ENCODE data around the gene C22orf31.

C22orf31 gene

GRCh38 chr22:29080106-29080975 is 18.7 kb upstream of the C22orf31 start:
- no peak for DNase-seq

- no peak for DNase-seq
Measured at GRCh38 chr22:29079218-29079901, 17.7 kb upstream of the C22orf31 start.

GRCh38 chr22:29078869-29079207 is 17.2 kb upstream of the C22orf31 start:
- no peak for DNase-seq

- no peak for DNase-seq
Measured at GRCh38 chr22:29078036-29078868, 16.6 kb upstream of the C22orf31 start.

GRCh38 chr22:29074276-29074772 is 12.7 kb upstream of the C22orf31 start:
- DNase-seq = no peak

GRCh38 chr22:29073618-29074275 is 12.1 kb upstream of the C22orf31 start:
- no peak for DNase-seq

- no peak for DNase-seq
Measured at GRCh38 chr22:29072979-29073617, 11.5 kb upstream of the C22orf31 start, which contains the start of gene KREMEN1. KREMEN1 (plus strand) TSS chr22:29073035; CDS start chr22:29073131, 96 bp downstream.

- peak; percentile 59 for DNase-seq
Measured at GRCh38 chr22:29072193-29072978, 10.8 kb upstream of the C22orf31 start.

- no peak for DNase-seq
Measured at GRCh38 chr22:29071261-29072045, 9.8 kb upstream of the C22orf31 start.

- no peak for DNase-seq
Measured at GRCh38 chr22:29070490-29070889, 8.9 kb upstream of the C22orf31 start.

GRCh38 chr22:29069463-29069862 is 7.8 kb upstream of the C22orf31 start:
- no peak for DNase-seq

- no peak for DNase-seq
Measured at GRCh38 chr22:29065468-29066190, 4.0 kb upstream of the C22orf31 start.

- DNase-seq = no peak
Measured at GRCh38 chr22:29062286-29062821, 723 bp upstream of the C22orf31 start.

- DNase-seq = no peak
Measured at GRCh38 chr22:29060931-29061330, 700 bp downstream of the C22orf31 start.

GRCh38 chr22:29060251-29060869 is 1.3 kb downstream of the C22orf31 start:
- no peak for DNase-seq

GRCh38 chr22:29056472-29056871 is 5.2 kb downstream of the C22orf31 start:
- no peak for DNase-seq

GRCh38 chr22:29055192-29055830 is 6.3 kb downstream of the C22orf31 start:
- DNase-seq = no peak

GRCh38 chr22:29054251-29054767 is 7.3 kb downstream of the C22orf31 start:
- DNase-seq = no peak
